HEK293 (cell line): Measurements from ENCODE around the gene SPRTN.
A peak's percentile ranks its signal among the peaks of the same experiment; 100 is the strongest.

Experiments
- CTCF ChIA-PET: fragments of 350-600 bp; formaldehyde crosslinking; extraction: SDS; loops from one replicate; lab custom pipeline; 2021; ENCODE audit warnings: antibody characterized with exemption; lab: Yijun Ruan, JAX
- POLR2A ChIA-PET: fragments of 300-600 bp; formaldehyde crosslinking; extraction: SDS; loops from one replicate; lab custom pipeline; 2020; ENCODE audit warnings: antibody characterized with exemption, inconsistent platforms; lab: Yijun Ruan, JAX
- H3K27ac ChIP-seq: fragments of 200-500 bp; sonication (Bioruptor generic); 2 replicates; pipeline ENCODE4 v1.5.1; 2014; ENCODE audit warnings: low read depth, low read length, control low read depth, inconsistent platforms; ENCODE audit errors: extremely low read depth
- H3K36me3 ChIP-seq, 2 experiments: fragments of 200-500 bp in 1 of 2; sonication (Bioruptor generic) in 1 of 2; 1 replicate in 1 of 2; 2 replicates in 1 of 2; pipeline ENCODE4 v1.5.1; 2014 to 2017; ENCODE audit warnings: inconsistent platforms in 2 of 2, low read length in 2 of 2; ENCODE audit not compliant: control insufficient read depth in 2 of 2, insufficient read depth in 1 of 2
- H3K4me1 ChIP-seq: fragments of 200-500 bp; sonication (Bioruptor generic); 2 replicates; pipeline ENCODE4 v1.5.1; 2014; ENCODE audit warnings: mild to moderate bottlenecking, low read length, inconsistent platforms; ENCODE audit not compliant: control insufficient read depth, insufficient read depth
- H3K4me3 ChIP-seq: 2 replicates; pipeline ENCODE4 v1.5.1; 2011; ENCODE audit warnings: low read depth, mild to moderate bottlenecking, control low read depth, low read length, moderate library complexity
- H3K9me3 ChIP-seq: fragments of 200-500 bp; sonication (Bioruptor generic); 2 replicates; pipeline ENCODE4 v1.5.1; 2014; ENCODE audit warnings: low read depth, low read length, inconsistent platforms; ENCODE audit not compliant: control insufficient read depth, insufficient read depth
- GLI4 ChIP-seq: fragments of 450-650 bp; formaldehyde crosslinking; IDR thresholded peaks from 2 replicates; pipeline ENCODE4 v1.5.1; 2016; ENCODE audit warnings: missing biosample characterization, missing genetic modification characterization
- KLF1 ChIP-seq: fragments of 450-650 bp; formaldehyde crosslinking; IDR thresholded peaks from 2 replicates; pipeline ENCODE4 v1.5.1; 2016; ENCODE audit warnings: missing biosample characterization, missing genetic modification characterization
- ZFP37 ChIP-seq: fragments of 450-650 bp; formaldehyde crosslinking; IDR thresholded peaks from 2 replicates; pipeline ENCODE4 v1.5.1; 2016; ENCODE audit warnings: missing biosample characterization, missing genetic modification characterization
- ZFP69B ChIP-seq: fragments of 450-650 bp; formaldehyde crosslinking; IDR thresholded peaks from 2 replicates; pipeline ENCODE4 v1.5.1; 2016; ENCODE audit warnings: missing biosample characterization, missing genetic modification characterization
- ZNF140 ChIP-seq: fragments of 450-650 bp; formaldehyde crosslinking; IDR thresholded peaks from 2 replicates; pipeline ENCODE4 v1.5.1; 2016; ENCODE audit warnings: missing biosample characterization, missing genetic modification characterization
- ZNF146 ChIP-seq: fragments of 450-650 bp; formaldehyde crosslinking; IDR thresholded peaks from 2 replicates; pipeline ENCODE4 v1.5.1; 2016; ENCODE audit warnings: missing biosample characterization, missing genetic modification characterization
- ZNF324 ChIP-seq: fragments of 450-650 bp; formaldehyde crosslinking; IDR thresholded peaks from 2 replicates; pipeline ENCODE4 v1.5.1; 2016; ENCODE audit warnings: missing biosample characterization, missing genetic modification characterization
- ZNF423 ChIP-seq: fragments of 450-650 bp; formaldehyde crosslinking; IDR thresholded peaks from 2 replicates; pipeline ENCODE4 v1.5.1; 2016; ENCODE audit warnings: missing biosample characterization, missing genetic modification characterization
- ZSCAN30 ChIP-seq: fragments of 450-650 bp; IDR thresholded peaks from 2 replicates; pipeline ENCODE4 v1.5.1; 2018; ENCODE audit warnings: missing biosample characterization, mild to moderate bottlenecking, missing genetic modification characterization, moderate library complexity
- TF ChIP-seq, protein P1 (sequence below): fragments of 450-650 bp; formaldehyde crosslinking; IDR thresholded peaks from 2 replicates; pipeline ENCODE4 v1.5.1; 2016; ENCODE audit warnings: missing biosample characterization, missing genetic modification characterization
- TF ChIP-seq, protein P2 (sequence below): fragments of 450-650 bp; IDR thresholded peaks from 2 replicates; pipeline ENCODE4 v1.5.1; 2018; ENCODE audit warnings: missing biosample characterization, mild to moderate bottlenecking, missing genetic modification characterization
- TF ChIP-seq, protein P3 (sequence below): fragments of 450-650 bp; formaldehyde crosslinking; conservative IDR thresholded peaks from 2 replicates; pipeline ENCODE4 v1.5.1; 2016; ENCODE audit warnings: low read depth, missing biosample characterization, missing genetic modification characterization
- TF ChIP-seq, protein P4 (sequence below): fragments of 450-650 bp; formaldehyde crosslinking; IDR thresholded peaks from 2 replicates; pipeline ENCODE4 v1.5.1; 2016; ENCODE audit warnings: missing biosample characterization, missing genetic modification characterization

Gene SPRTN

DNA sequence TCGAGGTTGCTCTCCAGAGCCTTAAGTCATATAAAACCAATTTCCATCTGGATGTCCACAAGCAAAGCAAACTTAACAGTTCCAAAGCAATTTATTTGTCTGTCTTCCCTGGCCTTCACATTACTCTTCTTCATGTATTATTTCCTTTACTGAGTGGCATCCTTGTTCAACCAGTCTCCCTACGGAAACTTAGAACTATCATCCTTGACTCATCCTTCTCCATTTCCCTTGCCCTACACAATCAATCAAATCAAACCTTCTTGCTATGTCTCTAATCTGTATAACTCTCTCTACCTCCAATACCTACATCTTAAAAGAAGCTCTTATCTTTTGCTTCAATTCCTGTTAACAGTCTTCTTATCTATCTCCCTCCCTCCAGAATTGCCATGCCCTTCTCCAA is 58.5 kb downstream of the SPRTN start:
- ChIA-PET CTCF (interaction anchor here (0.5 kb wide), 1 partner anchor 40 kb away, joined by 3 read pairs; no protein-coding TSS in a partner anchor), POLR2A (interaction anchor here (1.4 kb wide), 1 partner anchor 24 kb away, joined by 6 read pairs; no protein-coding TSS in a partner anchor)
- TF ChIP-seq, protein P1, sequence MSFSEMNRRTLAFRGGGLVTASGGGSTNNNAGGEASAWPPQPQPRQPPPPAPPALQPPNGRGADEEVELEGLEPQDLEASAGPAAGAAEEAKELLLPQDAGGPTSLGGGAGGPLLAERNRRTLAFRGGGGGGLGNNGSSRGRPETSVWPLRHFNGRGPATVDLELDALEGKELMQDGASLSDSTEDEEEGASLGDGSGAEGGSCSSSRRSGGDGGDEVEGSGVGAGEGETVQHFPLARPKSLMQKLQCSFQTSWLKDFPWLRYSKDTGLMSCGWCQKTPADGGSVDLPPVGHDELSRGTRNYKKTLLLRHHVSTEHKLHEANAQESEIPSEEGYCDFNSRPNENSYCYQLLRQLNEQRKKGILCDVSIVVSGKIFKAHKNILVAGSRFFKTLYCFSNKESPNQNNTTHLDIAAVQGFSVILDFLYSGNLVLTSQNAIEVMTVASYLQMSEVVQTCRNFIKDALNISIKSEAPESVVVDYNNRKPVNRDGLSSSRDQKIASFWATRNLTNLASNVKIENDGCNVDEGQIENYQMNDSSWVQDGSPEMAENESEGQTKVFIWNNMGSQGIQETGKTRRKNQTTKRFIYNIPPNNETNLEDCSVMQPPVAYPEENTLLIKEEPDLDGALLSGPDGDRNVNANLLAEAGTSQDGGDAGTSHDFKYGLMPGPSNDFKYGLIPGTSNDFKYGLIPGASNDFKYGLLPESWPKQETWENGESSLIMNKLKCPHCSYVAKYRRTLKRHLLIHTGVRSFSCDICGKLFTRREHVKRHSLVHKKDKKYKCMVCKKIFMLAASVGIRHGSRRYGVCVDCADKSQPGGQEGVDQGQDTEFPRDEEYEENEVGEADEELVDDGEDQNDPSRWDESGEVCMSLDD (tag by site-specific recombination): no peak
- 0 out of 2 replicates have a peak, but pooled peaks have one; percentile 17 for TF ChIP-seq ZFP37
- H3K4me1 ChIP-seq: peaks cover 11% of the 10 kb centered on the region
- no peak overlapping the region for H3K4me3 ChIP-seq
- no peak overlapping the region for H3K27ac ChIP-seq
- H3K9me3 ChIP-seq: no peaks in the 10 kb centered on the region
- no peaks in the 10 kb centered on the region for H3K36me3 ChIP-seq

DNA sequence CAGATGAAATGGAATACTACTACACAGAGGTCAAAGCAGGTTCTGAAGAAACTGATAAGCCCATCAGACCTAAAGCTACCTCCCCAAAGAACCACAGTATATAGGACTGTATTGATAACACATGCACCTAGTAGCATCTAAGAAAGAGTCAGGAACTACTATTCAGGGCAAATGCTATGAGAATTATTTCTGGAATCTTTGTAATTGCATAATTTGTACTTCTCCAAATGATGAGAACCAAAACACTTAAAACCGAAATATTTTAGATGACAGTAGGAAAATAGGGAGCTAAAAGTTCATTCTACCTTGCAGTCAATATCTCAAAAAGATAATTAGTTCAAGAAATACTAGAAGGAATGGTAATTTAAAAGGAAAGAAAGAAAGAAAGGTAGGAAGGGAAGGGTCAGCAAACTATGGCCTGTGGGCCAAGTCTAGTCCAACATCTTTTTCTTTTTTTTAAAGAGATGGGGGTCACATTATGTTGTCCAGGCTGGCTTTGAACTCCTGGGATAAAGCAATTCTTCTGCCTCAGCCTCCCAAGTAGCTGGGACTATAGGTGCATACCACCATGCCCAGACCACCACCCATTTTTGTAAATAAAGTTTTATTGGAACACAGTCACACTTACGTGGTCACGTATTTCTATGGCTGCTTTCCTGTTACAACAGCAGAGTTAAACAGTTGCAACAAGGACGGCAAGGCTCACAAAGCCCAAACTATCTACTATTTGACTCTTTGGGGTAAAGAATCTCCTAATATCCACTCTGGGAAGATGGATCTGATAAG is 60.0 kb downstream of the SPRTN start:
- CTCF ChIA-PET: interaction anchor here (0.8 to 1.2 kb wide), 2 partner anchors 15 to 40 kb away, joined by 3 read pairs; no protein-coding TSS in a partner anchor
- POLR2A ChIA-PET: interaction anchor here (1.4 kb wide), 1 partner anchor 22 kb away, joined by 6 read pairs; no protein-coding TSS in a partner anchor
- H3K27ac ChIP-seq: no peak overlapping the region

More for the DNA sequence above, 60.0 kb downstream of the SPRTN start:
- Histone ChIP-seq H3K4me1 (peaks cover 11% of the 10 kb centered on the region), H3K36me3 (no peaks in the 10 kb centered on the region; a peak in 1 of 3 replicates), H3K4me3 (no peak overlapping the region), H3K9me3 (no peaks in the 10 kb centered on the region)
- TF ChIP-seq ZNF324 (tag by site-specific recombination) (no peak), GLI4 (tag by site-specific recombination) (no peak), ZNF140 (tag by site-specific recombination) (no peak), ZNF423 (tag by site-specific recombination) (no peak), ZFP69B (tag by site-specific recombination) (no peak), KLF1 (tag by site-specific recombination) (no peak), ZNF146 (no peak), ZSCAN30 (no peak)
- TF ChIP-seq, protein P2, sequence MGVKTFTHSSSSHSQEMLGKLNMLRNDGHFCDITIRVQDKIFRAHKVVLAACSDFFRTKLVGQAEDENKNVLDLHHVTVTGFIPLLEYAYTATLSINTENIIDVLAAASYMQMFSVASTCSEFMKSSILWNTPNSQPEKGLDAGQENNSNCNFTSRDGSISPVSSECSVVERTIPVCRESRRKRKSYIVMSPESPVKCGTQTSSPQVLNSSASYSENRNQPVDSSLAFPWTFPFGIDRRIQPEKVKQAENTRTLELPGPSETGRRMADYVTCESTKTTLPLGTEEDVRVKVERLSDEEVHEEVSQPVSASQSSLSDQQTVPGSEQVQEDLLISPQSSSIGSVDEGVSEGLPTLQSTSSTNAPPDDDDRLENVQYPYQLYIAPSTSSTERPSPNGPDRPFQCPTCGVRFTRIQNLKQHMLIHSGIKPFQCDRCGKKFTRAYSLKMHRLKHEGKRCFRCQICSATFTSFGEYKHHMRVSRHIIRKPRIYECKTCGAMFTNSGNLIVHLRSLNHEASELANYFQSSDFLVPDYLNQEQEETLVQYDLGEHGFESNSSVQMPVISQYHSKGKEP (tag by site-specific recombination): no peak
- TF ChIP-seq, protein P3, sequence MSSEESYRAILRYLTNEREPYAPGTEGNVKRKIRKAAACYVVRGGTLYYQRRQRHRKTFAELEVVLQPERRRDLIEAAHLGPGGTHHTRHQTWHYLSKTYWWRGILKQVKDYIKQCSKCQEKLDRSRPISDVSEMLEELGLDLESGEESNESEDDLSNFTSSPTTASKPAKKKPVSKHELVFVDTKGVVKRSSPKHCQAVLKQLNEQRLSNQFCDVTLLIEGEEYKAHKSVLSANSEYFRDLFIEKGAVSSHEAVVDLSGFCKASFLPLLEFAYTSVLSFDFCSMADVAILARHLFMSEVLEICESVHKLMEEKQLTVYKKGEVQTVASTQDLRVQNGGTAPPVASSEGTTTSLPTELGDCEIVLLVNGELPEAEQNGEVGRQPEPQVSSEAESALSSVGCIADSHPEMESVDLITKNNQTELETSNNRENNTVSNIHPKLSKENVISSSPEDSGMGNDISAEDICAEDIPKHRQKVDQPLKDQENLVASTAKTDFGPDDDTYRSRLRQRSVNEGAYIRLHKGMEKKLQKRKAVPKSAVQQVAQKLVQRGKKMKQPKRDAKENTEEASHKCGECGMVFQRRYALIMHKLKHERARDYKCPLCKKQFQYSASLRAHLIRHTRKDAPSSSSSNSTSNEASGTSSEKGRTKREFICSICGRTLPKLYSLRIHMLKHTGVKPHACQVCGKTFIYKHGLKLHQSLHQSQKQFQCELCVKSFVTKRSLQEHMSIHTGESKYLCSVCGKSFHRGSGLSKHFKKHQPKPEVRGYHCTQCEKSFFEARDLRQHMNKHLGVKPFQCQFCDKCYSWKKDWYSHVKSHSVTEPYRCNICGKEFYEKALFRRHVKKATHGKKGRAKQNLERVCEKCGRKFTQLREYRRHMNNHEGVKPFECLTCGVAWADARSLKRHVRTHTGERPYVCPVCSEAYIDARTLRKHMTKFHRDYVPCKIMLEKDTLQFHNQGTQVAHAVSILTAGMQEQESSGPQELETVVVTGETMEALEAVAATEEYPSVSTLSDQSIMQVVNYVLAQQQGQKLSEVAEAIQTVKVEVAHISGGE (tag by site-specific recombination): no peak
- TF ChIP-seq, protein P4, sequence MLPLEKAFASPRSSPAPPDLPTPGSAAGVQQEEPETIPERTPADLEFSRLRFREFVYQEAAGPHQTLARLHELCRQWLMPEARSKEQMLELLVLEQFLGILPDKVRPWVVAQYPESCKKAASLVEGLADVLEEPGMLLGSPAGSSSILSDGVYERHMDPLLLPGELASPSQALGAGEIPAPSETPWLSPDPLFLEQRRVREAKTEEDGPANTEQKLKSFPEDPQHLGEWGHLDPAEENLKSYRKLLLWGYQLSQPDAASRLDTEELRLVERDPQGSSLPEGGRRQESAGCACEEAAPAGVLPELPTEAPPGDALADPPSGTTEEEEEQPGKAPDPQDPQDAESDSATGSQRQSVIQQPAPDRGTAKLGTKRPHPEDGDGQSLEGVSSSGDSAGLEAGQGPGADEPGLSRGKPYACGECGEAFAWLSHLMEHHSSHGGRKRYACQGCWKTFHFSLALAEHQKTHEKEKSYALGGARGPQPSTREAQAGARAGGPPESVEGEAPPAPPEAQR (tag by site-specific recombination): no peak
